GM12872 (cell line): Measurements from ENCODE around the gene AR.

Experiments used
- TF ChIP-seq, protein P1 (sequence below): IDR thresholded peaks from 3 replicates; pipeline ENCODE4 v1.5.1; 2011; ENCODE audit warnings: low read depth, mild to moderate bottlenecking, low read length, moderate library complexity; ENCODE audit not compliant: insufficient read depth

Gene AR

DNA sequence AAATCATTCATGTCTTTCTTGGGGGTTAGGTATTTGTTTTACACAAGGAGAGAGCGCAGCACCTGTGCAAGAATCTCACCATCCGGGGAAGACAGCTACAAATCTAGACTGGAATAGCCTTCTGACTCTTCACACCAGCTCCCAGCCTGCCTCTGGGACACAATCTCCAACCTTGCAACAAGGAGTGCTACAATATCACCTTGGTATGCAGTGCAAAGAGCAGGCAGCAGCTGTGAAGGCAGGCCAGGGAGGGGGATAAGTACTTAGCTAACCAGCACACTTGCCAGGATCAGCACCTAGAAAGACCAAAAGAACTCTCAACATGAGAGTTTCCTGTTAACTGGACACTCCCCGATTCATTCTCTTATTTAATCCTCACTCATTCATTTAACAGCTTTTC lies 235.3 kb downstream of the AR start:
- TF ChIP-seq, protein P1, sequence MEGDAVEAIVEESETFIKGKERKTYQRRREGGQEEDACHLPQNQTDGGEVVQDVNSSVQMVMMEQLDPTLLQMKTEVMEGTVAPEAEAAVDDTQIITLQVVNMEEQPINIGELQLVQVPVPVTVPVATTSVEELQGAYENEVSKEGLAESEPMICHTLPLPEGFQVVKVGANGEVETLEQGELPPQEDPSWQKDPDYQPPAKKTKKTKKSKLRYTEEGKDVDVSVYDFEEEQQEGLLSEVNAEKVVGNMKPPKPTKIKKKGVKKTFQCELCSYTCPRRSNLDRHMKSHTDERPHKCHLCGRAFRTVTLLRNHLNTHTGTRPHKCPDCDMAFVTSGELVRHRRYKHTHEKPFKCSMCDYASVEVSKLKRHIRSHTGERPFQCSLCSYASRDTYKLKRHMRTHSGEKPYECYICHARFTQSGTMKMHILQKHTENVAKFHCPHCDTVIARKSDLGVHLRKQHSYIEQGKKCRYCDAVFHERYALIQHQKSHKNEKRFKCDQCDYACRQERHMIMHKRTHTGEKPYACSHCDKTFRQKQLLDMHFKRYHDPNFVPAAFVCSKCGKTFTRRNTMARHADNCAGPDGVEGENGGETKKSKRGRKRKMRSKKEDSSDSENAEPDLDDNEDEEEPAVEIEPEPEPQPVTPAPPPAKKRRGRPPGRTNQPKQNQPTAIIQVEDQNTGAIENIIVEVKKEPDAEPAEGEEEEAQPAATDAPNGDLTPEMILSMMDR = no peak
